Natural killer cell (primary cell): ENCODE data around the gene RUNX3. TPM values are rescaled to one million over a fixed set of nuclear protein-coding genes. Genes with fewer than 3 reads are reported as not detected.
A peak's percentile ranks its signal among the peaks of the same experiment; 100 is the strongest.
"Not testable (repeated sequence)": the region's sequence is repeated elsewhere in the genome, so short reads cannot be mapped to it uniquely, and the experiment has no call there.

Experiments
- ATAC-seq, 3 donors: fragments of 150-1000 bp in 2 of 3; fragments of 200-7000 bp in 1 of 3; cut with Tn5 transposase; 1 replicate in 1 of 3; 2 replicates in 2 of 3; pipeline ENCODE4 v1.10.0; 2021; ENCODE audit warnings: mild to moderate bottlenecking in 2 of 3, moderate library complexity in 2 of 3
- DNase-seq, 2 donors: peaks; one replicate each; pipeline versions ENCODE4 v3.0.0 to v3.0.0-alpha.2; 2013 to 2021; ENCODE audit warnings: mixed read lengths in 1 of 2
- H3K27ac ChIP-seq: one replicate; pipeline ENCODE4 v1.5.1; 2013; ENCODE audit warnings: mild to moderate bottlenecking, low read length
- H3K27me3 ChIP-seq: one replicate; pipeline ENCODE4 v1.6.1; 2013; ENCODE audit warnings: low read length; ENCODE audit not compliant: control insufficient read depth, insufficient read depth
- H3K36me3 ChIP-seq: one replicate; pipeline ENCODE4 v1.6.1; 2013; ENCODE audit warnings: low read length; ENCODE audit not compliant: control insufficient read depth, insufficient read depth
- H3K4me1 ChIP-seq: one replicate; pipeline ENCODE4 v1.6.1; 2013; ENCODE audit warnings: low read length; ENCODE audit not compliant: control insufficient read depth, insufficient read depth
- H3K4me3 ChIP-seq: one replicate; pipeline ENCODE4 v1.5.1; 2013; ENCODE audit warnings: low read length
- H3K9me3 ChIP-seq: one replicate; pipeline ENCODE4 v1.6.1; 2013; ENCODE audit warnings: low read length; ENCODE audit not compliant: control insufficient read depth, insufficient read depth
- H3K27ac Mint-ChIP-seq, 2 donors: one replicate each; pipeline ENCODE4 v1.8.0; 2022; ENCODE audit warnings: mild to moderate bottlenecking in 2 of 2, mixed read lengths in 2 of 2, moderate library complexity in 1 of 2
- H3K27me3 Mint-ChIP-seq, 2 donors: one replicate each; pipeline ENCODE4 v1.8.0; 2022; ENCODE audit warnings: low read depth in 2 of 2, mixed read lengths in 2 of 2
- H3K36me3 Mint-ChIP-seq: one replicate; pipeline ENCODE4 v1.8.0; 2022; ENCODE audit warnings: mixed read lengths
- H3K4me1 Mint-ChIP-seq, 2 donors: one replicate each; pipeline ENCODE4 v1.8.0; 2022; ENCODE audit warnings: mixed read lengths in 2 of 2
- H3K4me3 Mint-ChIP-seq: one replicate; pipeline ENCODE4 v1.8.0; 2022; ENCODE audit warnings: mild to moderate bottlenecking, moderate library complexity, mixed read lengths
- H3K9me3 Mint-ChIP-seq, 2 donors: one replicate each; pipeline ENCODE4 v1.8.0; 2022; ENCODE audit warnings: mixed read lengths in 2 of 2
- CTCF ChIP-seq: fragments of 200-600 bp; IDR thresholded peaks from one replicate; pipeline ENCODE4 v1.8.0; 2022; ENCODE audit warnings: antibody characterized with exemption
- WGBS: methylation state at CpG from one replicate; pipeline ENCODE4 v1.1.7; 2013; ENCODE audit warnings: missing lambda C conversion rate; ENCODE audit not compliant: insufficient coverage; 5-methylcytosine and 5-hydroxymethylcytosine counted together
- intact Hi-C: fragments of 100-400 bp; cut with micrococcal nuclease; formaldehyde crosslinking; loops from one replicate; pipeline ENCODE4 v1.14.2; 2022
- total RNA-seq, 4 donors: library from RNA; stranded (reverse); fragments of 120-200 nt in 1 of 4; gene quantifications; one replicate each; pipeline versions ENCODE4 v1.2.3 to v1.2.4, GENCODE V29; 2013 to 2022

Gene RUNX3
- total RNA-seq, 3 donors from 2014 or later (not counting 1 experiment from before 2014, with no cell fraction given), result 537 to 630 (median 601) TPM

GRCh38 chr1:24892188-24893153 lies 37.6 kb downstream of the RUNX3 start:
- no peak for ATAC-seq
- Mint-ChIP-seq H3K27me3 (no peaks in the 10 kb centered on the region), H3K36me3 (peaks cover 13% of the 10 kb centered on the region), H3K27ac (no peak overlapping the region), H3K4me1 (peaks cover 31 to 42% of the 10 kb centered on the region in 2 donors), H3K4me3 (no peak overlapping the region), H3K9me3 (peaks cover 0 to 4% of the 10 kb centered on the region in 2 donors)
- H3K27ac ChIP-seq, result no peak overlapping the region
- no peaks in the 10 kb centered on the region for H3K27me3 ChIP-seq
- 100% methylated on average over 1 of the region's 1 CpG for WGBS
- peaks cover 18% of the 10 kb centered on the region for H3K4me1 ChIP-seq
- DNase-seq, result peak in 1 of 2 donors; percentile 7
- H3K9me3 ChIP-seq, result peaks cover 9% of the 10 kb centered on the region
- H3K4me3 ChIP-seq, result no peak overlapping the region
- no peak for TF ChIP-seq CTCF
- intact Hi-C loops, result no loop called here
- H3K36me3 ChIP-seq, result no peaks in the 10 kb centered on the region

DNA sequence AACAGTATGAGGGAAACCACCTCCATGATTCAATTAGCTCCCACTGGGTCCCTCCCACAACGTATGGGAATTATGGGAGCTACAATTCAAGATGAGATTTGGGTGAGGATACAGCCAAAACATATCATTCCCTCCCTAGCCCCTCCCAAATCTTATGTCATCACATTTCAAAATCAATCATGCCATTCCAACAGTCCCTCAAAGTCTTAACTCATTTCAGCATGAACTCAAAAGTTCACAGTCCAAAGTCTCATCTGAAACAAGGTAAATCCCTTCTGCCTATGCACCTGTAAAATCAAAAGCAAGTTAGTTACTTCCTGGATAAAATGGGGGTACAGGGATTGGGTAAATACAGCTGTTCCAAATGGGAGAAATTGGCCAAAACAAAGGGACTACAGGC lies 38.7 kb downstream of the RUNX3 start:
- intact Hi-C loops, H3K27me3 Mint-ChIP-seq, H3K9me3 Mint-ChIP-seq: not testable (repeated sequence)

DNA sequence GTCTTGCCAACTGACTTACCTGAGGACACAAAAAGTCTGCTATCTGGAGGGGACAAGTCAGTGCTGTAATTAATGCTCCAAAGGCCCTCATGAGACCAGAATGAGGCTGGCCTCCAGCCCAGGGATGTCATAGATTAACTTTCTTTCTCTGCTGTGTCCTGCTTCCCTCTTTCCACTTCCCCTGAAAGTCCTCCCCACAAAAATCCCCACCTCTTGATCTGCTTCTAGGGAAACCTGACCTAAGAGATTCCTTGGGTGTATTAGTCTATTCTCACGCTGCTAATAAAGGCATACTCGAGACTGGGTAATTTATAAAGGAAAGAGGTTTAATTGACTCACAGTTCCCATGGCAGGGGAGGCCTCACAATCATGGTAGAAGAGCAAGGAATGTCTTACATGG lies 39.2 kb downstream of the RUNX3 start:
- Histone ChIP-seq H3K36me3 (peaks cover 4% of the 10 kb centered on the region), H3K9me3 (peaks cover 9% of the 10 kb centered on the region), H3K4me3 (no peak overlapping the region), H3K27me3 (no peaks in the 10 kb centered on the region), H3K4me1 (peaks cover 2% of the 10 kb centered on the region), H3K27ac (no peak overlapping the region)
- no peak overlapping the region for H3K27ac Mint-ChIP-seq
- H3K4me3 Mint-ChIP-seq, result no peak overlapping the region
- H3K36me3 Mint-ChIP-seq, result peaks cover 13% of the 10 kb centered on the region
- peaks cover 28 to 29% of the 10 kb centered on the region in 2 donors for H3K4me1 Mint-ChIP-seq
- peaks cover 0 to 4% of the 10 kb centered on the region in 2 donors for H3K9me3 Mint-ChIP-seq
- intact Hi-C loops, result no loop called here
- 98% methylated on average over 2 of the region's 2 CpGs for WGBS
- TF ChIP-seq CTCF, result no peak
- DNase-seq (no peak), ATAC-seq (no peak)
- no peaks in the 10 kb centered on the region for H3K27me3 Mint-ChIP-seq

More for the DNA sequence above, 38.7 kb downstream of the RUNX3 start:
- Mint-ChIP-seq H3K4me1 (peaks cover 29 to 33% of the 10 kb centered on the region in 2 donors), H3K36me3 (peaks cover 13% of the 10 kb centered on the region)
- H3K27me3 ChIP-seq, DNase-seq, H3K27ac ChIP-seq, H3K4me3 ChIP-seq, H3K4me1 ChIP-seq, H3K27ac Mint-ChIP-seq, H3K4me3 Mint-ChIP-seq, H3K9me3 ChIP-seq, ATAC-seq, H3K36me3 ChIP-seq: not testable (repeated sequence)
- WGBS, result 100% methylated on average over 1 of the region's 1 CpG

DNA sequence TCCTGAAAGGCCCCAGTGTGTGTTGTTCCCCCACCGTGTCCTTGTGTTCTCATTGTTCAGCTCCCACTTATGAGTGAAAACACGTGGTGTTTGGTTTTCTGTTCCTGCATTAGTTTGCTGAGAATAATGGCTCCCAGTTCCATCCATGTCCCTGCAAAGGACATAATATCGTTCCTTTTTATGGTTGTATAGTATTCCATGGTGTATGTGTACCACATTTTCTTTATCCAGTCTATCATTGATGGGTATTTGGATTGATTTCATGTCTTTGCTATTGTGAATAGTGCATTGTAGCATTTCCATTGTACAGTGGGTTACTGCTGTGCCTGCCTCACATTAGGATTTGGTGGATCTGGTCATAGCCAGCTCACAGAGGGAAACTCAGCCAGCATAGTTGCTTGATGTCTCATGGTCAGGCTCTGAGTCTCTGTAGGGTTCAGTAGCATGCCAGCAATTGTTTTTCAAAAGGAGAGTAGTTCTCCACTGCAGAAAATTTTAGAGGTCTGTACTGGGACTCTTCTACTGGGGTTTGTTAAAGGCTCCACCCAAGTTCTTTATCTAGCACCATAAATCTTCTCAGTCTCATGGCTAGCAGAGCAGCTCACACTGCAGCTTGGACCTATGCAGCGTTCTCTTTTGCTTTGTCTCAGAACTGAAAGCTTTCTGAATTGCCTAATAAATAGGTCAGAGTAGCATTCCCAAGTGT lies 41.0 kb downstream of the RUNX3 start:
- peaks cover 4% of the 10 kb centered on the region for H3K36me3 ChIP-seq
- DNase-seq (no peak), ATAC-seq (peak in 1 of 3 donors; percentile 55)
- H3K4me1 Mint-ChIP-seq, result peaks cover 31 to 40% of the 10 kb centered on the region in 2 donors
- peaks cover 24% of the 10 kb centered on the region for H3K36me3 Mint-ChIP-seq
- no peak overlapping the region for H3K27ac ChIP-seq
- no peak for TF ChIP-seq CTCF
- peaks cover 9% of the 10 kb centered on the region for H3K9me3 ChIP-seq
- H3K9me3 Mint-ChIP-seq, result peaks cover 0 to 4% of the 10 kb centered on the region in 2 donors
- peak overlapping the region; percentile 31 to 63 for H3K27ac Mint-ChIP-seq
- intact Hi-C loops, result no loop called here
- H3K27me3 ChIP-seq, result no peaks in the 10 kb centered on the region
- no peak overlapping the region for H3K4me3 ChIP-seq
- H3K4me1 ChIP-seq, result no peaks in the 10 kb centered on the region
- peak overlapping the region; percentile 30 for H3K4me3 Mint-ChIP-seq
- no peaks in the 10 kb centered on the region for H3K27me3 Mint-ChIP-seq
- WGBS, result 85% methylated on average over 4 of the region's 4 CpGs
